Right lung (tissue), 5 donors: ENCODE results near the gene TAS2R10. TPM values are rescaled to one million over a fixed set of nuclear protein-coding genes. Genes with fewer than 3 reads are reported as not detected.

ENCODE experiments used
- DNase-seq, 2 donors: peaks; one replicate each; pipeline ENCODE4 v3.0.0-alpha.2; 2013
- polyA plus RNA-seq, 5 donors: library from polyadenylated mRNA; unstranded; fragments of 120-200 nt; gene quantifications; one replicate each; pipeline versions ENCODE4 v1.2.1 to v1.2.3, GENCODE V29; 2013; ENCODE audit warnings: inconsistent platforms in 1 of 5, low replicate concordance in 1 of 5; ENCODE audit not compliant: insufficient read length in 5 of 5, insufficient read depth in 1 of 5

The TAS2R10 gene
- polyA plus RNA-seq, 5 donors = 1.1 to 3.5 (median 2.4) TPM

DNA sequence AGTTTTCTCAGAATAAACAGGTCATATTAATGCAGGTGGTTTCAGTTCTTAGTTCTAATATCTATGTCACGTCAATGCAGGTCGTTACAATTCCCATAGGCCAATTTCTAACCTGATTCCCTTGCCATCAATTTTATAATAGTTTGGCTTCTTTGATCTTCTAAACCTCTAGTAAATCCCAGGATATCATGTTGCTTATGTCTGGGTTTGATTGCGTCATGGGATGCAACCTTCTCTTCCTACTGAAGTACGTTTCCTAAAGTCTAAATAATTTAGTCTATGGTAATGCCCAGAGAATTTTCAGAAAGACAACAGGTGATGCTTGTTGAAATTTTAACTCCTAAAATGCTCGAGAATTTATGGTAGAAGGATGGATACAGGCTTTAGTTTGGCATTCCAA lies 42.9 kb downstream of the TAS2R10 start:
- DNase-seq = no peak

- no peak for DNase-seq
These were observed 47.1 kb downstream of the TAS2R10 start for GRCh38 chr12:10779103-10779502.

Other genes with a start within 250 kb of the TAS2R10 start
- 10 to 100 TPM; 31.3 to 56.6 (median 44.7) TPM for gene MAGOHB, start 212.7 kb downstream of the TAS2R10 start, polyA plus RNA-seq
- under 1 TPM; 0.54 to 0.85 (median 0.60) TPM for gene STYK1, start 152.3 kb downstream of the TAS2R10 start, polyA plus RNA-seq
- 100 to 1,000 TPM; 123 to 182 (median 145) TPM for gene YBX3, start 103.0 kb downstream of the TAS2R10 start, polyA plus RNA-seq
- not detected for gene TAS2R7, start 23.7 kb downstream of the TAS2R10 start, polyA plus RNA-seq
- gene TAS2R8, start 19.1 kb downstream of the TAS2R10 start, polyA plus RNA-seq = not detected
- gene TAS2R9, start 16.2 kb downstream of the TAS2R10 start, polyA plus RNA-seq = not detected
- gene PRR4, start 23.1 kb upstream of the TAS2R10 start, polyA plus RNA-seq = 10 to 100 TPM in 3 of 5 donors, 1 to 10 TPM in 2; 7.2 to 16.9 (median 11.4) TPM
- gene PRH1, start 57.9 kb upstream of the TAS2R10 start, polyA plus RNA-seq = 10 to 100 TPM in 4 of 5 donors, 1 to 10 TPM in 1; 7.2 to 20.8 (median 14.9) TPM
- gene TAS2R13, start 83.2 kb upstream of the TAS2R10 start, polyA plus RNA-seq = under 1 TPM in 3 of 5 donors, not detected in 2; 0.10 to 0.30 (median 0.14) TPM
- under 1 TPM; 0.49 to 0.75 (median 0.71) TPM for gene PRH2, start 102.9 kb upstream of the TAS2R10 start, polyA plus RNA-seq
- gene TAS2R14, start 112.9 kb upstream of the TAS2R10 start, polyA plus RNA-seq = 1 to 10 TPM; 3.6 to 6.0 (median 5.6) TPM
- under 1 TPM in 3 of 5 donors, not detected in 2; 0.11 to 0.37 (median 0.26) TPM for gene TAS2R50, start 160.6 kb upstream of the TAS2R10 start, polyA plus RNA-seq
- gene TAS2R20, start 171.9 kb upstream of the TAS2R10 start, polyA plus RNA-seq = 1 to 10 TPM; 2.1 to 5.1 (median 3.4) TPM
- gene TAS2R19, start 196.3 kb upstream of the TAS2R10 start, polyA plus RNA-seq = 1 to 10 TPM; 1.5 to 3.4 (median 2.5) TPM
- 1 to 10 TPM; 1.0 to 2.9 (median 2.1) TPM for gene TAS2R31, start 205.0 kb upstream of the TAS2R10 start, polyA plus RNA-seq
- under 1 TPM in 4 of 5 donors, not detected in 1; 0.13 to 0.43 (median 0.32) TPM for gene TAS2R46, start 235.9 kb upstream of the TAS2R10 start, polyA plus RNA-seq